IPS-20b (cell line): ENCODE measurements around the gene ZNF576.
"Not testable (repeated sequence)": the region's sequence is repeated elsewhere in the genome, so short reads cannot be mapped to it uniquely, and the experiment has no call there.

ENCODE experiments used
- H3K27ac ChIP-seq: one replicate; pipeline ENCODE4 v1.5.1; 2013; ENCODE audit warnings: low read length
- H3K27me3 ChIP-seq: 2 replicates; pipeline ENCODE4 v1.6.1; 2013; ENCODE audit warnings: mild to moderate bottlenecking, low read length, inconsistent platforms; ENCODE audit not compliant: insufficient read depth
- H3K36me3 ChIP-seq: 2 replicates; pipeline ENCODE4 v1.6.1; 2013; ENCODE audit warnings: low read depth, mild to moderate bottlenecking, inconsistent platforms, low read length, moderate library complexity; ENCODE audit not compliant: insufficient read depth
- H3K4me1 ChIP-seq: 2 replicates; pipeline ENCODE4 v1.6.1; 2013; ENCODE audit warnings: mild to moderate bottlenecking, control low read depth, inconsistent platforms, low read length, moderate library complexity; ENCODE audit not compliant: insufficient read depth
- H3K4me3 ChIP-seq: 2 replicates; pipeline ENCODE4 v1.5.1; 2013; ENCODE audit warnings: mild to moderate bottlenecking, low read length, inconsistent platforms
- H3K9ac ChIP-seq: 2 replicates; pipeline ENCODE4 v1.6.1; 2013; ENCODE audit warnings: low read depth, mild to moderate bottlenecking, inconsistent platforms, low read length, moderate library complexity
- H3K9me3 ChIP-seq: 2 replicates; pipeline ENCODE4 v1.6.1; 2013; ENCODE audit warnings: mild to moderate bottlenecking, low read depth, low read length, inconsistent platforms; ENCODE audit not compliant: insufficient read depth

Gene ZNF576

DNA sequence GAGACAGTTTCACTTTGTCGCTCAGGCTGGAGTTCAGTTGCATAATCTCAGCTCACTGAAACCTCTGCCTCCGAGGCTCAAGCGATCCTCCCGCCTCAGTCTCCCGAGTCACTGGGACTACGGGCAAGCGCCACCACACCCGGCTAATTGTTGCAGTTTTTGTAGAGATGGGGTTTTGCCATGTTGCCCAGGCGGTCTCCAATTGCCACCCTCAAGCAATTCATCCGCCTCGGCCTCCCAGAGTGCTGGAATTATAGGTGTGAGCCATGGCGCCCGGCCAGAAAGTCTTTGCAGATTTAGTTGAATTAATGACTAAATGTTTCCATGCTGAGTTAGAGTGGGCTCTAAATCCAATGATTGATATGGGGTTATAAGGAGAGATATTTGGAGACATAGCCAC lies 47.8 kb downstream of the ZNF576 start:
- H3K27ac ChIP-seq, result no peak overlapping the region
- H3K27me3 ChIP-seq, result peaks cover 32% of the 10 kb centered on the region
- no peak overlapping the region for H3K9ac ChIP-seq
- no peaks in the 10 kb centered on the region for H3K4me1 ChIP-seq
- no peaks in the 10 kb centered on the region for H3K9me3 ChIP-seq
- H3K36me3 ChIP-seq, result peaks cover 7% of the 10 kb centered on the region; the same call in 1 of the 2 replicates
- H3K4me3 ChIP-seq, result no peak overlapping the region

DNA sequence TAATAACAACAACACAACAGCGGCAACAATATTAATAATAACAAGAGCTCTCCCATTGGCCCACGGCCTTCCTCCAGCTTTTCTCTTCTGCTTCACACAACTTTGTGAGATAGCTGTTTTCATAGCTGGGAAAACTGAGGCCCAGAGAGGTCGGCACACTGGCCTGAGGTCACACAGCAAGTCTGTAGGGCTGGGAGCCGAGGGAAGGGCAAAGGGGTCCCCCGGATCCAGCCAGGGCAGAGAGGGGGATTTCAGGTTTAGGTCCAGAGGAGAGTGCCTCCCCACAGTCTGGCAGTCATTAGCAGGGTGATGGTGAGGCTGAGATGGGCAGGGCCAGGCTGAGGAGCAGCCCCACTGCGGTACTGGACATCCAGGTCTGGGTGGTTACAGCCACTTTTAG lies 52.2 kb downstream of the ZNF576 start:
- Histone ChIP-seq H3K9me3 (no peaks in the 10 kb centered on the region), H3K4me3 (no peak overlapping the region), H3K36me3 (peaks cover 21% of the 10 kb centered on the region), H3K27me3 (no peaks in the 10 kb centered on the region), H3K27ac (no peak overlapping the region), H3K4me1 (no peaks in the 10 kb centered on the region), H3K9ac (no peak overlapping the region)

DNA sequence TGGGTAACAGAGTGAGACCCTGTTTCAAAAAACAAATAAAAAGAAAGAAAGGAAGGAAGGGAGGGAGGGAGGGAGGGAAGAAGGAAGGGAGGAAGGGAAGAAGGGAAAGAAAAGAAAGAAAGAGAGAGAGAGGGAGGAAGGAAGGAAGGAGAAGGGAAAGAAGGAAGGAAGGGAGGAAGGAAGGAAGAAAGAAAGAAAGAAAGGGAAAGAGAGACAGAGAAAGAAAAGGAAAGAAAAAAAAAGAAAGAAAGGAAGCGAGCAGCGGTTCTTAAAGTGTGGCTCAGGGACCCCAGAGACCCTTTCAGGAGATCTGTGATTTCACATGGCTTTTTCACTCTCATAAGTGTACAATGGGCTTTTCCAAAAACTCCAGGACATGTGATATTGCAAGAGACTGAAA lies 53.1 kb downstream of the ZNF576 start:
- H3K27ac ChIP-seq, result no peak overlapping the region
- H3K4me1 ChIP-seq, result no peaks in the 10 kb centered on the region
- H3K9ac ChIP-seq, result no peak overlapping the region
- H3K4me3 ChIP-seq, result no peak overlapping the region
- H3K36me3 ChIP-seq, result peaks cover 26% of the 10 kb centered on the region
- H3K9me3 ChIP-seq, result no peaks in the 10 kb centered on the region
- H3K27me3 ChIP-seq, result no peaks in the 10 kb centered on the region

DNA sequence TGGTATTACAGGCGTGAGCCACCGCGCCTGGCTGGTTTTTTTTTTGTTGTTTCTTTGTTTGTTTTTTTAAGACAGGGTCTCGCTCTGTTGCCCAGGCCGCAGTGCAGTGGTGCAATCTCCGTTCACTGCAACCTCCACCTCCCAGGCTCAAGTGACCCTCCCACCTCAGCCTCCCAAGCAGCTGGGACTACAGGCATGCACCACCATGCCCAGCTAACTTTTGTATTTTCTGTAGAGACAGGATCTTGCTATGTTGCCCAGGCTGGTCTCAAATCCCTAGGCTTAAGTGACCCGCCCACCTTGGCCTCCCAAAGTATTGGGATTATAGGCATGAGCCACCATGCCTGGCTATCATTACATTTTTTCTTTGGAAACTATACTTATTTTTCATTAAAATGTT lies 53.9 kb downstream of the ZNF576 start:
- H3K9me3 ChIP-seq, H3K27ac ChIP-seq, H3K9ac ChIP-seq, H3K27me3 ChIP-seq, H3K4me1 ChIP-seq, H3K4me3 ChIP-seq: not testable (repeated sequence)
- peaks cover 30% of the 10 kb centered on the region for H3K36me3 ChIP-seq
